ENCODE results near the gene PNMT. TPM values are rescaled to one million over a fixed set of nuclear protein-coding genes. Genes with fewer than 3 reads are reported as not detected.
A peak's percentile ranks its signal among the peaks of the same experiment; 100 is the strongest.

Gene PNMT
- total and polyA plus RNA-seq, 2 of the 13 experiments (the other 11 are each of a cell fraction or from before 2014, with no cell fraction given), result 0.25 TPM; not detected in 1

DNA sequence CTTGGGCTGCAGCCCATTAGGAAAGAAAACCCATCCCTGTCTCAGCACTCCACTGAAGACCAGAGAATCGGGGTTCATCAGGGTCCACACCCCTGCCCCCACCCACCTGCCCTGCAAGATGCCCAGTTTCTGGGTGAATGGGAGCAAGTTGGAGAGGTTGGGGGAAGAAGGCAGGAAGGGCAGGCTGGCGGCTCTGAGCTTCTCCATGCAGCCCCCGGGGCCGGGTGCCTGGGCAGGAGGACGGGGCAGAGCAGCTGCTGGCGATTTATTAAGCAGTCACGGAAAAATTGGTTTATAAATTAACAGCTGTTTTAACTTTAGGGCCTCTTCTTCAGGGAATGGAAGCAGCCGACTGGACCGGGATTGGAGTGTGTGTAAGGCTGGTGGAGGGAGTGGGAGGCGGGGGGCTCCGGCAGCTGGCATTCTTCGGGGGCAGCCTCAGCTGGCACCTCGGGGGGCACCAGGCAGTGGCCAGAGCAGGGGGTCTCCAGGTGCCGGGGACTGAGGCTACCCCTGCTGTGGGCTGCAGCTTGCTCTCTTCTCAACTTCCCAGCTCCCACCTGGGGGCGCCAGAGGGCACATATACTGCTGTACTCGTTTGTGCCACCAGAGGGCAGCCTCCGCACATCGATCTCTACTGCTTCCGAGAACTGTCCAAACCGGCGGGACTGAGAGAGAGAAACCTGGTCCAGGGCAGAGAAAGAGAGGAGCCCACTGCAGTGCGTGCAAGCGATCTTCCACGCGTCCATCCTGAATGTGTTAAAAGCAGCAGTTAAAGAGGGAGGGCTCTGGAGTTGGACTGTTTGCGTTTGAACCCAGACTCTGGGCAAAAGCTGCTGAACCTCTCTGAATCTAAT, 46.5 kb upstream of the PNMT start (continued):
- TF ChIP-seq GMEB2 (CRISPR knock-in tag; IDR thresholded peaks at IDR 0.05; ENCODE audit: low read depth) (0 out of 2 replicates have a peak, but pooled peaks have one; percentile 28), ETV5 (CRISPR knock-in tag; IDR thresholded peaks at IDR 0.05; ENCODE audit: borderline replicate concordance) (peak; percentile 50; the same call in 1 of the 2 replicates), ZNF646 (CRISPR knock-in tag; IDR thresholded peaks at IDR 0.05) (no peak), HDAC1 (CRISPR knock-in tag; IDR thresholded peaks at IDR 0.05) (peak; percentile 65), IKZF4 (CRISPR knock-in tag; IDR thresholded peaks at IDR 0.05; ENCODE audit: borderline replicate concordance, low read depth, not compliant biosample characterization) (no peak), PRPF4 (IDR thresholded peaks at IDR 0.05; ENCODE audit: low read depth, low read length, poor library complexity, severe bottlenecking) (no peak), RELA (CRISPR knock-in tag; IDR thresholded peaks at IDR 0.05) (peak; percentile 92), YY1 (IDR thresholded peaks at IDR 0.05; ENCODE audit: insufficient read depth, insufficient replicate concordance, low read depth, low read length) (peak; percentile 77), ZNF350 (CRISPR knock-in tag; IDR thresholded peaks at IDR 0.05; ENCODE audit: borderline replicate concordance, low read depth) (peak; percentile 70), DZIP1 (CRISPR knock-in tag; IDR thresholded peaks at IDR 0.05) (no peak), ZBTB14 (CRISPR knock-in tag; IDR thresholded peaks at IDR 0.05) (peak; percentile 59; the same call in 1 of the 2 replicates)
